ENCODE results near the gene KCNQ2.

The KCNQ2 gene

DNA sequence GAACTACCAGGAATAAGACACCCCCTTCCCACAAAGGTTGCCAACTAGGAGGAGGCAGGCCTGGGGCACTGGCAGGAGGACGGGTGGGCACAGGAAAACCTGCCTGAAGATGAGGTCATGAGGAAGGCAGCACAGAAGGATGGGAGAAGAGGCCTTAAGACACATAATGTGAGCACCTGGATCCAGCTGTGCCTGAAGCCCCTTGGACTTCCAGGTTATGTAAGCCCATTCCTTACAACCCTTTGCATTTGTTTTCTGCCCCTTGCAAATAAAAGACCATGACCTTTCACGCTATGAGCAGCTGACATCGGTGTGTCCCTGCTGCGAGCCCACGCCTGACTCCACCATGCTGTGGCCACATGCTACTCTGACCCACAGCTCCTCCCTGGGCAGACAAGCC lies 23.4 kb downstream of the KCNQ2 start:
- Histone ChIP-seq H3K4me2 (ENCODE audit: low read length) (no peak overlapping the region), H2AK5ac (ENCODE audit: low read length) (no peak overlapping the region), H3K56ac (ENCODE audit: low read length) (no peak overlapping the region), H3K27me3 (ENCODE audit: insufficient read depth, low read length, poor library complexity) (no peaks in the 10 kb centered on the region), H3K18ac (ENCODE audit: low read length) (no peak overlapping the region), H3K4ac (ENCODE audit: low read depth, low read length) (no peak overlapping the region), H3K4me3 (ENCODE audit: low read length) (no peak overlapping the region), H2BK15ac (replicated peaks; ENCODE audit: low read depth) (no peak overlapping the region), H3K23ac (ENCODE audit: low read length) (no peak overlapping the region), H3K27ac (ENCODE audit: low read depth, low read length) (no peak overlapping the region), H3K79me1 (ENCODE audit: low read length) (peaks cover 8% of the 10 kb centered on the region), H4K5ac (ENCODE audit: low read length) (no peak overlapping the region), H2BK120ac (ENCODE audit: low read depth, low read length) (no peak overlapping the region), H3K36me3 (ENCODE audit: control insufficient read depth, insufficient read depth, low read length) (no peaks in the 10 kb centered on the region), H2BK5ac (ENCODE audit: low read length) (no peak overlapping the region), H3K9ac (ENCODE audit: low read length) (no peak overlapping the region), H3K79me2 (ENCODE audit: control insufficient read depth, insufficient read depth, low read length) (no peaks in the 10 kb centered on the region), H3K4me1 (ENCODE audit: control insufficient read depth, low read depth, low read length) (no peaks in the 10 kb centered on the region), H4K8ac (ENCODE audit: low read depth, low read length) (no peak overlapping the region)
- no CpG with 5 or more reads among the region's 5 CpGs for WGBS (ENCODE audit: extremely low coverage, insufficient coverage, low lambda C conversion rate)
- DNase-seq: no peak

DNA sequence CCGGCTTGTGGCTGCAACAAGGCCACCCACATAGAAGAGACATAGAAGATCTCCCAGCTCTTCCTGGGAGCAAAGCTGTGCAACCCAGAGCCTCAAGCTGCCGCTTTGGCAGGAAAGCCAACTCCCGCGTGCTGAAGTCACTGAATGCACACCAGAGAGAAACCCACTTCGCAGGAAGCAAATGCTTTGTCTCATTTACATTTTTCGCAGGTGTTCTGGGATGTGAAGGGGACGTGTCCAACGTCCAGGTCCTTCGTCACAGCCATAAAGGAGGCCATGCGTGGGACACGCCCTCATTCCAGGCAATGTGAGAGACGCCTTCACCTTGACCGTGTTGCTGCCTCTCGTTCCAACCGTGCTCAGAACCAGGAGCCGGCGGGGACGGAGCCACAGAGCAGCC lies 24.4 kb downstream of the KCNQ2 start:
- H3K4me1 ChIP-seq (ENCODE audit: control insufficient read depth, low read depth, low read length): no peaks in the 10 kb centered on the region

DNA sequence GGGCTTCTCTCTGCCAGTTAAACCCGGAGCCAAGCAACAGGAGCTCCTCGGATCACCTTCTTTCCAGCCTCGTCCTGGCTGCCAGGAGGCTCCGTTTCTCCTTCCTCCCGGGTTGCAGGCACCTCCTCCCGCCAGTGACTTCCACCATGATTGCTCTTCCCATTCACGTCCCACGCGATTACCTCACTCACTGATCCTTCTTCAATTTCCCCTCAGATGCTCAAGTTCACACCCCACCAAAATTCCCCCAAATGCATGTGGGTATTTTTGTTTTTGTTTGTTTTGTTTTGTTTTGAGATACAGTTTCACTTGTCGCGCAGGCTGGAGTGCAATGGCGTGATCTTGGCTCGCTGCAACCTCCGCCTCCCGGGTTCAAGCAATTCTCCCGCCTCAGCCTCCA lies 25.1 kb downstream of the KCNQ2 start:
- peaks cover 8% of the 10 kb centered on the region for H3K79me1 ChIP-seq (ENCODE audit: low read length)

More for the DNA sequence above, 24.4 kb downstream of the KCNQ2 start:
- Histone ChIP-seq H2AK5ac (ENCODE audit: low read length) (no peak overlapping the region), H3K36me3 (ENCODE audit: control insufficient read depth, insufficient read depth, low read length) (no peaks in the 10 kb centered on the region), H3K18ac (ENCODE audit: low read length) (no peak overlapping the region), H3K79me2 (ENCODE audit: control insufficient read depth, insufficient read depth, low read length) (no peaks in the 10 kb centered on the region), H4K5ac (ENCODE audit: low read length) (no peak overlapping the region), H3K27ac (ENCODE audit: low read depth, low read length) (no peak overlapping the region), H3K9ac (ENCODE audit: low read length) (no peak overlapping the region), H3K23ac (ENCODE audit: low read length) (no peak overlapping the region), H4K8ac (ENCODE audit: low read depth, low read length) (no peak overlapping the region), H3K4ac (ENCODE audit: low read depth, low read length) (no peak overlapping the region), H3K79me1 (ENCODE audit: low read length) (peaks cover 8% of the 10 kb centered on the region), H2BK5ac (ENCODE audit: low read length) (no peak overlapping the region), H3K27me3 (ENCODE audit: insufficient read depth, low read length, poor library complexity) (no peaks in the 10 kb centered on the region), H3K4me2 (ENCODE audit: low read length) (no peak overlapping the region), H2BK15ac (replicated peaks; ENCODE audit: low read depth) (no peak overlapping the region), H3K56ac (ENCODE audit: low read length) (no peak overlapping the region), H2BK120ac (ENCODE audit: low read depth, low read length) (no peak overlapping the region), H3K4me3 (ENCODE audit: low read length) (no peak overlapping the region)
- no CpG with 5 or more reads among the region's 18 CpGs for WGBS (ENCODE audit: extremely low coverage, insufficient coverage, low lambda C conversion rate)
- DNase-seq: no peak

DNA sequence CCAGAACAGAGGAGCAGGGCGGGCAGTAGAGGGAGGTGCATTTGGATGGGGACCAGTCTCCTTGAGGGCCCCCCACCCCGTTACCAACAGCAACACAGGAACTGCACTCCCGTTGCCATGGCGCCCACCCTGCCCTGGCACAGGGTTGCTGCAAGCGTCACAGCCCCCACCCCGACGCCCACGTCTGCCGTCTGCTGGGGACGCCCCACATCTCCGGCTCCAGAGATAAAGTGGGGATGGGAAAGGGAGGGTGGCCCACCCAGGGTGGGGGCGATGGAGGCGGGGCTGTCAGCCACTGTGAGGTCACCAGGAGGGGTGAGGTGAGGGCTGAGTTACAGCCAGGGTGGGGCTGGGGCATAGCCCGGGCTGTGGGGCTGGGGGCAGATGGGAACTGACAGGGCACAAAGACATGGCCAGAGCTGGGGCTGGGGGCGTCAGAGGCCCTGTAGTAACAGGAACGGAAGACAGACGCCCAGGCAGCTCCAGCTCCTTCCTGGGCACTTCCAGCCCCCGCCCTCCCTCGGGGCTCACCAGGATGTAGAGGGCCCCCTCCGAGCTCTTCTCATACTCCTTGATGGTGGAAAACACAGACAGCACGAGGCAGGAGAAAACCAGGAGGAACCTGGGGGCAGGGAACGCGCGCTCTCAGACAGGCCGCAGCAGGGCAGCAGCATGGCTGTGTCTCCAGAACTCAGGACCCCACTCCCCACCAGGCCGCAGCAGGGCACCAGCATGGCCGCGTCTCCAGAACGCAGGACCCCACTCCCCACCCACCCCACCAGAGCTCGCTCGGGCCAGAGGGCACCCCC lies 26.0 kb downstream of the KCNQ2 start:
- H2AK5ac ChIP-seq (ENCODE audit: low read length): no peak overlapping the region
- H3K9ac ChIP-seq (ENCODE audit: low read length): no peak overlapping the region
- H3K23ac ChIP-seq (ENCODE audit: low read length): no peak overlapping the region
- H3K4me1 ChIP-seq (ENCODE audit: control insufficient read depth, low read depth, low read length): no peaks in the 10 kb centered on the region
- no peak overlapping the region for H3K18ac ChIP-seq (ENCODE audit: low read length)
- no peak overlapping the region for H3K4me3 ChIP-seq (ENCODE audit: low read length)
- no peak overlapping the region for H4K5ac ChIP-seq (ENCODE audit: low read length)
- H4K8ac ChIP-seq (ENCODE audit: low read depth, low read length): no peak overlapping the region
- H2BK15ac ChIP-seq (replicated peaks; ENCODE audit: low read depth): no peak overlapping the region
- no peak overlapping the region for H2BK120ac ChIP-seq (ENCODE audit: low read depth, low read length)
- no peak overlapping the region for H3K27ac ChIP-seq (ENCODE audit: low read depth, low read length)
- H3K79me2 ChIP-seq (ENCODE audit: control insufficient read depth, insufficient read depth, low read length): peaks cover 2% of the 10 kb centered on the region
- no peak overlapping the region for H3K4me2 ChIP-seq (ENCODE audit: low read length)
- no CpG with 5 or more reads among the region's 31 CpGs for WGBS (ENCODE audit: extremely low coverage, insufficient coverage, low lambda C conversion rate)
- no peak overlapping the region for H2BK5ac ChIP-seq (ENCODE audit: low read length)
- H3K56ac ChIP-seq (ENCODE audit: low read length): no peak overlapping the region
- no peak for DNase-seq
- H3K36me3 ChIP-seq (ENCODE audit: control insufficient read depth, insufficient read depth, low read length): no peaks in the 10 kb centered on the region
- no peak overlapping the region for H3K4ac ChIP-seq (ENCODE audit: low read depth, low read length)
- peaks cover 8% of the 10 kb centered on the region for H3K79me1 ChIP-seq (ENCODE audit: low read length)
- no peaks in the 10 kb centered on the region for H3K27me3 ChIP-seq (ENCODE audit: insufficient read depth, low read length, poor library complexity)

More for the DNA sequence above, 25.1 kb downstream of the KCNQ2 start:
- Histone ChIP-seq H3K79me2 (ENCODE audit: control insufficient read depth, insufficient read depth, low read length) (peaks cover 1% of the 10 kb centered on the region), H3K23ac (ENCODE audit: low read length) (no peak overlapping the region), H2AK5ac (ENCODE audit: low read length) (no peak overlapping the region), H3K4me3 (ENCODE audit: low read length) (no peak overlapping the region), H2BK15ac (replicated peaks; ENCODE audit: low read depth) (no peak overlapping the region), H2BK120ac (ENCODE audit: low read depth, low read length) (no peak overlapping the region), H2BK5ac (ENCODE audit: low read length) (no peak overlapping the region), H4K5ac (ENCODE audit: low read length) (no peak overlapping the region), H4K8ac (ENCODE audit: low read depth, low read length) (no peak overlapping the region), H3K36me3 (ENCODE audit: control insufficient read depth, insufficient read depth, low read length) (no peaks in the 10 kb centered on the region), H3K4me1 (ENCODE audit: control insufficient read depth, low read depth, low read length) (no peaks in the 10 kb centered on the region), H3K27me3 (ENCODE audit: insufficient read depth, low read length, poor library complexity) (no peaks in the 10 kb centered on the region), H3K27ac (ENCODE audit: low read depth, low read length) (no peak overlapping the region), H3K4ac (ENCODE audit: low read depth, low read length) (no peak overlapping the region), H3K9ac (ENCODE audit: low read length) (no peak overlapping the region), H3K4me2 (ENCODE audit: low read length) (no peak overlapping the region), H3K56ac (ENCODE audit: low read length) (no peak overlapping the region), H3K18ac (ENCODE audit: low read length) (no peak overlapping the region)
- DNase-seq: no peak
- no CpG with 5 or more reads among the region's 16 CpGs for WGBS (ENCODE audit: extremely low coverage, insufficient coverage, low lambda C conversion rate)

DNA sequence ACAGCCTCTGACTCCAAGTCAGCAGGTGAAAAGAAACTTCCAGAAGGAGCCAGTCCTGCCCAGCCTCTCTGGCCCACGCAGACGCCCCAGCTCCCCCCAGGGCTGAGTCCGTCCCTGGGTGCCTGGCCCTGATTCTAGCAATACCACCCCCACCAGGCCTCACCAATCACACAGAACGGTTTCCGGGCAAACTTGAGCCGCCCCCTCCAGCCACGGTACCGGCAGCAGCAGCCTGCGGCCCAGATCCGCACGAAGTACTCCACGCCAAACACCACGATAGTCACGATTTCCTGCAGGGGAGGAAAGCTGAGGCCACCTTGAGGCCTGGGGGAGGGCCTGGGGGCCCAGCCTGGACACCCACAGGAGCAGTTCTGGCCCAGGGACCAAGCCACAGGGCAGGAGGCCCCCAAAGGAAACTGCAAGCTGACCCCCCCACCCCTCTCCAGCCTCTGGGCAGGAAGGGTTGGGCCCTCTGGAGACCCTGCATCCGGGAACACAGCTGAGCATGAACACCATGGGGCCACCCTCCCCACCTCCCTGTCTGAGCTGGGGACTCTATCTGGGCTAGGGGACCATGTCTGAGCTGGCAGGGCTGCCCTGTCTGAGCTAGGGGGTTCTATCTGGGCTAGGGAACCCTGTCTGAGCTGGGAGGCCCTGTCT lies 27.2 kb downstream of the KCNQ2 start:
- Histone ChIP-seq H3K23ac (ENCODE audit: low read length) (no peak overlapping the region), H3K4me2 (ENCODE audit: low read length) (no peak overlapping the region), H3K36me3 (ENCODE audit: control insufficient read depth, insufficient read depth, low read length) (no peaks in the 10 kb centered on the region), H2BK15ac (replicated peaks; ENCODE audit: low read depth) (no peak overlapping the region), H3K9ac (ENCODE audit: low read length) (no peak overlapping the region), H3K18ac (ENCODE audit: low read length) (no peak overlapping the region), H3K79me2 (ENCODE audit: control insufficient read depth, insufficient read depth, low read length) (peaks cover 2% of the 10 kb centered on the region), H4K8ac (ENCODE audit: low read depth, low read length) (no peak overlapping the region), H3K79me1 (ENCODE audit: low read length) (peaks cover 6% of the 10 kb centered on the region), H3K27me3 (ENCODE audit: insufficient read depth, low read length, poor library complexity) (no peaks in the 10 kb centered on the region), H2BK120ac (ENCODE audit: low read depth, low read length) (no peak overlapping the region), H3K27ac (ENCODE audit: low read depth, low read length) (no peak overlapping the region), H3K56ac (ENCODE audit: low read length) (no peak overlapping the region), H4K5ac (ENCODE audit: low read length) (no peak overlapping the region), H3K4ac (ENCODE audit: low read depth, low read length) (no peak overlapping the region), H3K4me1 (ENCODE audit: control insufficient read depth, low read depth, low read length) (no peaks in the 10 kb centered on the region), H3K4me3 (ENCODE audit: low read length) (no peak overlapping the region), H2AK5ac (ENCODE audit: low read length) (no peak overlapping the region), H2BK5ac (ENCODE audit: low read length) (no peak overlapping the region)
- no peak for DNase-seq
- no CpG with 5 or more reads among the region's 15 CpGs for WGBS (ENCODE audit: extremely low coverage, insufficient coverage, low lambda C conversion rate)

Measured in mesendoderm (in vitro differentiated cells).